K562 (cell line): Measurements from ENCODE around the gene PRKAG2. TPM values are rescaled to one million over a fixed set of nuclear protein-coding genes. Genes with fewer than 3 reads are reported as not detected.
A peak's percentile ranks its signal among the peaks of the same experiment; 100 is the strongest.

Experiments used
- ATAC-seq: fragments of 200-7000 bp; cut with Tn5 transposase; 3 replicates; pipeline ENCODE4 v1.9.1; 2020; ENCODE audit warnings: moderate library complexity
- BruUV-seq: library from RNA; stranded (reverse); fragments of 400-500 nt; replicated peaks from 2 replicates; lab custom pipeline; 2021; lab: Mats Ljungman, UMichigan
- CTCF ChIA-PET: fragments of 300-600 bp; formaldehyde crosslinking; extraction: SDS; loops from one replicate; lab custom pipeline; 2021; ENCODE audit warnings: low intra/inter-chr PET ratio; lab: Yijun Ruan, JAX
- POLR2A ChIA-PET: fragments of 300-600, 350-650 bp; sonication (Branson Sonifier 250); formaldehyde crosslinking; extraction: SDS; loops from one replicate; lab custom pipeline; 2021; ENCODE audit warnings: antibody characterized with exemption, inconsistent platforms; lab: Yijun Ruan, JAX
- DNase-seq, 4 experiments: peaks; one replicate each; pipeline versions ENCODE4 v3.0.0 to v3.0.0-alpha.2; 2011 to 2018; ENCODE audit warnings: low spot score in 3 of 4, mixed read lengths in 3 of 4; ENCODE audit errors: extremely low read depth in 1 of 4
- FAIRE-seq: peaks from 2 replicates; lab custom pipeline; 2011; peaks lifted over from hg19 to GRCh38; lab: Jason Lieb, UNC
- H2AFZ ChIP-seq: 2 replicates; pipeline ENCODE4 v1.6.0; 2011; ENCODE audit warnings: low read depth, low read length, control low read depth, inconsistent platforms
- H3K27ac ChIP-seq: fragments of 200-600 bp; 3 replicates; pipeline ENCODE4 v1.8.0; 2011; ENCODE audit warnings: low read depth, mild to moderate bottlenecking, control low read depth, inconsistent platforms, low read length, moderate library complexity, mixed read lengths; ENCODE audit errors: extremely low read depth
- H3K27me3 ChIP-seq, 2 experiments: fragments of 300-600 bp in 1 of 2; 2 replicates in 1 of 2; 3 replicates in 1 of 2; pipeline versions ENCODE4 v1.6.0 to v1.8.0; 2011; ENCODE audit warnings: inconsistent platforms in 2 of 2, low read length in 2 of 2, mild to moderate bottlenecking in 1 of 2, mixed read lengths in 1 of 2, moderate library complexity in 1 of 2; ENCODE audit not compliant: control insufficient read depth in 2 of 2, insufficient read depth in 2 of 2
- H3K36me3 ChIP-seq: fragments of 300-600 bp; 3 replicates; pipeline ENCODE4 v1.8.0; 2011; ENCODE audit warnings: mild to moderate bottlenecking, low read length, inconsistent platforms; ENCODE audit not compliant: control insufficient read depth, insufficient read depth
- H3K4me1 ChIP-seq, 2 experiments: fragments of 200-600 bp in 1 of 2; replicated peaks in 1 of 2; 2 replicates in 1 of 2; 3 replicates in 1 of 2; pipeline versions ENCODE4 v1.5.1 to v1.8.0; 2011; ENCODE audit warnings: inconsistent platforms in 2 of 2, low read length in 2 of 2, mild to moderate bottlenecking in 1 of 2, mixed read lengths in 1 of 2, moderate library complexity in 1 of 2; ENCODE audit not compliant: control insufficient read depth in 2 of 2, insufficient read depth in 2 of 2
- H3K4me2 ChIP-seq: 2 replicates; pipeline ENCODE4 v1.6.1; 2011; ENCODE audit warnings: low read length, control low read depth, inconsistent platforms, mixed read lengths; ENCODE audit not compliant: insufficient read depth
- H3K4me3 ChIP-seq: fragments of 200-600 bp; sonication (generic), shearing (Covaris generic); 2 replicates; pipeline ENCODE4 v1.5.1; 2016; ENCODE audit warnings: control low read depth, inconsistent platforms
- H3K79me2 ChIP-seq: fragments of 200-600 bp; 3 replicates; pipeline ENCODE4 v1.8.0; 2011; ENCODE audit warnings: low read length, inconsistent platforms; ENCODE audit not compliant: control insufficient read depth, insufficient read depth
- H3K9ac ChIP-seq, 2 experiments: 2 replicates each; pipeline versions ENCODE4 v1.6.0 to v1.6.1; 2011; ENCODE audit warnings: low read depth in 2 of 2, low read length in 2 of 2, control low read depth in 1 of 2, inconsistent platforms in 1 of 2, mild to moderate bottlenecking in 1 of 2, mixed read lengths in 1 of 2; ENCODE audit not compliant: insufficient read depth in 1 of 2
- H3K9me1 ChIP-seq: one replicate; pipeline ENCODE4 v1.6.0; 2011; ENCODE audit warnings: inconsistent platforms, mild to moderate bottlenecking, low read length, moderate library complexity; ENCODE audit not compliant: control insufficient read depth, insufficient read depth
- H3K9me3 ChIP-seq: replicated peaks from 2 replicates; pipeline ENCODE4 v1.5.1; 2011; ENCODE audit warnings: low read depth, low read length, inconsistent platforms; ENCODE audit not compliant: control insufficient read depth, insufficient read depth
- H4K20me1 ChIP-seq: replicated peaks from 2 replicates; pipeline ENCODE4 v1.6.1; 2011; ENCODE audit warnings: low read length, inconsistent platforms, mixed read lengths; ENCODE audit not compliant: control insufficient read depth, insufficient read depth
- BDP1 ChIP-seq: IDR thresholded peaks from 3 replicates; pipeline ENCODE4 v1.6.1; 2011; ENCODE audit not compliant: insufficient read length, insufficient read depth
- CUX1 ChIP-seq: fragments of 200-800 bp; sonication (Bioruptor generic); IDR thresholded peaks from 2 replicates; pipeline ENCODE4 v1.6.1; 2016; ENCODE audit warnings: missing genetic modification characterization, missing compliant biosample characterization
- HSF4 ChIP-seq: fragments of 250-450 bp; sonication (Bioruptor Pico); IDR thresholded peaks from 2 replicates; pipeline ENCODE4 v2.1.2; 2022; ENCODE audit warnings: mild to moderate bottlenecking, moderate library complexity, borderline replicate concordance
- KLF16 ChIP-seq: IDR thresholded peaks from 2 replicates; pipeline ENCODE4 v1.6.1; 2016; ENCODE audit warnings: antibody characterized with exemption
- MED1 ChIP-seq: sonication (generic); formaldehyde crosslinking; IDR thresholded peaks from 2 replicates; pipeline ENCODE4 v1.8.1; 2023; ENCODE audit warnings: missing genetic modification reagents, borderline replicate concordance
- ZNF318 ChIP-seq, 2 experiments: fragments of 450-650 bp; IDR thresholded peaks; 2 replicates each; pipeline ENCODE4 v1.6.1; 2016; ENCODE audit warnings: mild to moderate bottlenecking in 2 of 2, borderline replicate concordance in 1 of 2, low read depth in 1 of 2, moderate library complexity in 1 of 2
- WGBS: fragments of 100-300 bp; shearing (Covaris generic); methylation state at CpG from one replicate; pipeline ENCODE4 v1.1.6; 2016; ENCODE audit warnings: low coverage, mixed read lengths; ENCODE audit not compliant: insufficient coverage; ENCODE audit errors: missing lambda C conversion rate; 5-methylcytosine and 5-hydroxymethylcytosine counted together
- in situ Hi-C: fragments of 300-500 bp; cut with MboI; formaldehyde crosslinking; loops from 4 replicates; pipeline ENCODE4 v1.15.0; 2018; ENCODE audit warnings: inconsistent platforms, mixed read lengths
- intact Hi-C: fragments of 100-400 bp; cut with micrococcal nuclease; formaldehyde crosslinking; loops from 2 replicates; pipeline ENCODE4 v1.14.2; 2022
- polyA plus RNA-seq, 8 experiments: library from polyadenylated mRNA; depleted of rRNA in 4 of 8; stranded (reverse) in 5 of 8; unstranded in 3 of 8; fragments of >200 nt; fragmentation: Nextera tagmentation in 2 of 8; fragmentation: Illumina TruSeq in 1 of 8; extraction: Ambion mirVana in 2 of 8; extraction: Trizol in 1 of 8; gene quantifications; 2 replicates each; pipeline versions ENCODE4 v1.2.1 to v1.2.3, GENCODE V29; 2011 to 2014; ENCODE audit warnings: inconsistent platforms in 1 of 8, missing spikeins in 1 of 8
- total RNA-seq, 7 experiments: library from RNA; depleted of rRNA in 6 of 7; stranded (reverse); fragments of >200 nt in 6 of 7; fragmentation: Illumina TruSeq in 2 of 7; extraction: Trizol in 2 of 7; gene quantifications; 2 replicates each; pipeline versions ENCODE4 v1.2.1 to v1.2.3, GENCODE V29; 2011 to 2021; ENCODE audit warnings: low replicate concordance in 1 of 7

Gene PRKAG2
- total and polyA plus RNA-seq, 9 of the 15 experiments (the other 6 are each of a cell fraction or from before 2014, with no cell fraction given) = 0.99 to 5.6 (median 3.3) TPM

- Histone ChIP-seq H3K27ac (no peak overlapping the region), H4K20me1 (peaks cover 7% of the 10 kb centered on the region; the same call in 1 of the 2 replicates), H3K79me2 (no peaks in the 10 kb centered on the region), H3K9me3 (no peaks in the 10 kb centered on the region), H3K9ac (0 out of 4 replicates have a peak overlapping the region, but pooled peaks of 1 of the 2 experiments have one; percentile 1), H3K4me3 (no peak overlapping the region), H3K9me1 (no peaks in the 10 kb centered on the region), H3K36me3 (no peaks in the 10 kb centered on the region), H2AFZ (no peak overlapping the region), H3K27me3 (peaks cover 63 to 80% of the 10 kb centered on the region in 2 experiments), H3K4me2 (no peak overlapping the region), H3K4me1 (peaks cover 0 to 4% of the 10 kb centered on the region in 2 experiments; a peak in 1 of 5 replicates)
- ATAC-seq = no peak
- CTCF ChIA-PET = no interaction called here
- intact Hi-C loops = no loop called here
- BruUV-seq = no TSS peak
- in situ Hi-C loops = no loop called here
- no peak for FAIRE-seq
- WGBS = 2% methylated on average over 11 of the region's 11 CpGs
- no peak for DNase-seq
- POLR2A ChIA-PET = no interaction called here
- TF ChIP-seq ZNF318 (IDR thresholded peaks at IDR 0.05; ENCODE audit: borderline replicate concordance in 1 of 2, low read depth in 1 of 2) (no peak), MED1 (CRISPR knock-in tag) (no peak), CUX1 (no peak), KLF16 (no peak), HSF4 (CRISPR knock-in tag) (no peak), BDP1 (no peak)
These were observed 87.5 kb downstream of the PRKAG2 start for GRCh38 chr7:151789380-151789947.
